ENCODE results near the gene NPPA.

DNA sequence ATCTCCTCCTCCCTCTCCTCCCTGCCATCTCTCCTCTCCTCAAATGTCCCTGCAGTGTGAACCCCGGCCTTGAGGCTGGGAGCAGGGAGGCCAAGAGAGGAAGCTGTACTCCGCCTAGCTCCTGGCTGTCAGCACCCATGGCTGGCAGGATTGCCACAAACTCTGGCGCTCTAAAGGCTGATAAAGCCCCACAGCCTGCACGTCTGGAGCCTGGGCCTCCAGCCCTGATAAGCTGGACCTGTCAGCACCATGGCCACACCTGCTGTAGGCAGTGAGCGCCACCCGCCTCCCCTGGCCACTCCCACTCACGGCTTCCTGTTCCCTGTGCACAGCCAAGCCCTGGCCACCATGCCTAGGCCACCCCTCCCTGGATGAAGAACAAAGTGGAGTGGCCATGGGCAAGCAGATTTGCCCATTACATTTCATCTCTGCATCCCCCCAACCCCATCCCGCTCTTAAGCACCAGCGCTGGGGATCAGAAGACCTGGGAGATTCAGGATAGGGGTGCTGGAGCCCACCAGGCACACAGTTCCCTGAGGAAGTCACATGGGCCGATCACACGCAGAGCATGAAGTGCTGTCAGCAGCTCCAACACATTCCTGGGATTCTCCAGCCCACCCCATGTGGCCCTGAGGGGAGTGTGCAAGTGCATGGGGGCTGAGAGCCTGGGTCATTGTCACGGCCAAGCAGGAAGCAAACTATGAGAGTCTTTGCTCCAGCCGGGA, 35.4 kb upstream of the NPPA start:
- TF ChIP-seq, protein P1, sequence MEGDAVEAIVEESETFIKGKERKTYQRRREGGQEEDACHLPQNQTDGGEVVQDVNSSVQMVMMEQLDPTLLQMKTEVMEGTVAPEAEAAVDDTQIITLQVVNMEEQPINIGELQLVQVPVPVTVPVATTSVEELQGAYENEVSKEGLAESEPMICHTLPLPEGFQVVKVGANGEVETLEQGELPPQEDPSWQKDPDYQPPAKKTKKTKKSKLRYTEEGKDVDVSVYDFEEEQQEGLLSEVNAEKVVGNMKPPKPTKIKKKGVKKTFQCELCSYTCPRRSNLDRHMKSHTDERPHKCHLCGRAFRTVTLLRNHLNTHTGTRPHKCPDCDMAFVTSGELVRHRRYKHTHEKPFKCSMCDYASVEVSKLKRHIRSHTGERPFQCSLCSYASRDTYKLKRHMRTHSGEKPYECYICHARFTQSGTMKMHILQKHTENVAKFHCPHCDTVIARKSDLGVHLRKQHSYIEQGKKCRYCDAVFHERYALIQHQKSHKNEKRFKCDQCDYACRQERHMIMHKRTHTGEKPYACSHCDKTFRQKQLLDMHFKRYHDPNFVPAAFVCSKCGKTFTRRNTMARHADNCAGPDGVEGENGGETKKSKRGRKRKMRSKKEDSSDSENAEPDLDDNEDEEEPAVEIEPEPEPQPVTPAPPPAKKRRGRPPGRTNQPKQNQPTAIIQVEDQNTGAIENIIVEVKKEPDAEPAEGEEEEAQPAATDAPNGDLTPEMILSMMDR (IDR thresholded peaks at IDR 0.05; ENCODE audit: poor library complexity): no peak
- TF ChIP-seq EZH2phosphoT487 (IDR thresholded peaks at IDR 0.05; ENCODE audit: low read depth, severe bottlenecking, unreplicated experiment): no peak
- TF ChIP-seq EZH2 (IDR thresholded peaks at IDR 0.05; ENCODE audit: borderline replicate concordance): no peak

All from hepatocyte (in vitro differentiated cells).